Endothelial cell of umbilical vein (primary cell): Measurements from ENCODE around the gene MAMDC2.

Source experiments
- EZH2 ChIP-seq: IDR thresholded peaks from 2 replicates; pipeline ENCODE4 v1.6.1; 2012; ENCODE audit warnings: borderline replicate concordance, low read depth, mild to moderate bottlenecking, moderate library complexity, low read length, inconsistent platforms; ENCODE audit not compliant: severe bottlenecking
- POLR2A ChIP-seq: IDR thresholded peaks from 2 replicates; pipeline ENCODE4 v1.6.1; 2012; ENCODE audit warnings: low read depth, mild to moderate bottlenecking, control low read depth, low read length
- POLR2AphosphoS5 ChIP-seq: IDR thresholded peaks from 2 replicates; pipeline ENCODE4 v1.6.1; 2012; ENCODE audit warnings: low read depth, mild to moderate bottlenecking, control low read depth, low read length, moderate library complexity; ENCODE audit not compliant: insufficient read depth
- TF ChIP-seq, protein P1 (sequence below), 2 donors: IDR thresholded peaks; 1 replicate in 1 of 2; 2 replicates in 1 of 2; pipeline ENCODE4 v1.5.1; 2011; ENCODE audit warnings: low read length in 2 of 2, mild to moderate bottlenecking in 2 of 2, moderate library complexity in 2 of 2, control low read depth in 1 of 2, inconsistent platforms in 1 of 2, low read depth in 1 of 2; ENCODE audit not compliant: insufficient read depth in 1 of 2; ENCODE audit errors: extremely low read depth in 1 of 2

- no peak for TF ChIP-seq POLR2A
- TF ChIP-seq, protein P1, sequence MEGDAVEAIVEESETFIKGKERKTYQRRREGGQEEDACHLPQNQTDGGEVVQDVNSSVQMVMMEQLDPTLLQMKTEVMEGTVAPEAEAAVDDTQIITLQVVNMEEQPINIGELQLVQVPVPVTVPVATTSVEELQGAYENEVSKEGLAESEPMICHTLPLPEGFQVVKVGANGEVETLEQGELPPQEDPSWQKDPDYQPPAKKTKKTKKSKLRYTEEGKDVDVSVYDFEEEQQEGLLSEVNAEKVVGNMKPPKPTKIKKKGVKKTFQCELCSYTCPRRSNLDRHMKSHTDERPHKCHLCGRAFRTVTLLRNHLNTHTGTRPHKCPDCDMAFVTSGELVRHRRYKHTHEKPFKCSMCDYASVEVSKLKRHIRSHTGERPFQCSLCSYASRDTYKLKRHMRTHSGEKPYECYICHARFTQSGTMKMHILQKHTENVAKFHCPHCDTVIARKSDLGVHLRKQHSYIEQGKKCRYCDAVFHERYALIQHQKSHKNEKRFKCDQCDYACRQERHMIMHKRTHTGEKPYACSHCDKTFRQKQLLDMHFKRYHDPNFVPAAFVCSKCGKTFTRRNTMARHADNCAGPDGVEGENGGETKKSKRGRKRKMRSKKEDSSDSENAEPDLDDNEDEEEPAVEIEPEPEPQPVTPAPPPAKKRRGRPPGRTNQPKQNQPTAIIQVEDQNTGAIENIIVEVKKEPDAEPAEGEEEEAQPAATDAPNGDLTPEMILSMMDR (IDR thresholded peaks at IDR 0.05; ENCODE audit: extremely low read depth in 1 of 2, insufficient read depth in 1 of 2, low read depth in 1 of 2, low read length in 2 of 2): no peak
- TF ChIP-seq EZH2: no peak
- TF ChIP-seq POLR2AphosphoS5: no peak
These were observed 15.0 kb downstream of the MAMDC2 start for GRCh38 chr9:70058569-70059116.
